ENCODE results near the gene SCTR. TPM values are rescaled to one million over a fixed set of nuclear protein-coding genes. Genes with fewer than 3 reads are reported as not detected.

The SCTR gene
- total and polyA plus RNA-seq, 2 of the 13 experiments (the other 11 are each of a cell fraction or from before 2014, with no cell fraction given): not detected

DNA sequence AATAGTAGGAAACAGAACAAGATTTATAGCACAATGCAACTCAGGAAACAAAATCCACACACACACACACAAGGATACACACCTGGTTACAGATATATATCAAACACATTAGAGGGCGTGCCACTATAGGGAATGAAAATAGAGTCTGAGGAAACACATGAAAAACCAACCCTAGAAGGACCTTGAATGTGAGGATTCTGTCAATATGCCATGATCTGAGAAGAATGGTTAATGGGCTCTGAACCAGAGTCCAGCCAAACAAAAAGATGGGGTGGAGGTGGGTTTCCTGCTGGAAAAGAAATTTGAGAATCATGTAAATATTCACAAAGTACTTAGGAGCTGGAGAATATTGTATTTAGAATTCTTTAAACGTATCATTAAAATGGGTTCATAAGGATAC is 100.5 kb downstream of the SCTR start (continued):
- TF ChIP-seq, protein P1, sequence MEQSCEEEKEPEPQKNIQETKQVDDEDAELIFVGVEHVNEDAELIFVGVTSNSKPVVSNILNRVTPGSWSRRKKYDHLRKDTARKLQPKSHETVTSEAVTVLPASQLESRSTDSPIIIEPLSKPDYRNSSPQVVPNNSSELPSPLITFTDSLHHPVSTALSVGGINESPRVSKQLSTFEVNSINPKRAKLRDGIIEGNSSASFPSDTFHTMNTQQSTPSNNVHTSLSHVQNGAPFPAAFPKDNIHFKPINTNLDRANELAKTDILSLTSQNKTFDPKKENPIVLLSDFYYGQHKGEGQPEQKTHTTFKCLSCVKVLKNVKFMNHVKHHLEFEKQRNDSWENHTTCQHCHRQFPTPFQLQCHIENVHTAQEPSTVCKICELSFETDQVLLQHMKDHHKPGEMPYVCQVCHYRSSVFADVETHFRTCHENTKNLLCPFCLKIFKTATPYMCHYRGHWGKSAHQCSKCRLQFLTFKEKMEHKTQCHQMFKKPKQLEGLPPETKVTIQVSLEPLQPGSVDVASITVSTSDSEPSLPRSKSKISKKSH (CRISPR knock-in tag; IDR thresholded peaks at IDR 0.05; ENCODE audit: borderline replicate concordance): no peak
- TF ChIP-seq, protein P2, sequence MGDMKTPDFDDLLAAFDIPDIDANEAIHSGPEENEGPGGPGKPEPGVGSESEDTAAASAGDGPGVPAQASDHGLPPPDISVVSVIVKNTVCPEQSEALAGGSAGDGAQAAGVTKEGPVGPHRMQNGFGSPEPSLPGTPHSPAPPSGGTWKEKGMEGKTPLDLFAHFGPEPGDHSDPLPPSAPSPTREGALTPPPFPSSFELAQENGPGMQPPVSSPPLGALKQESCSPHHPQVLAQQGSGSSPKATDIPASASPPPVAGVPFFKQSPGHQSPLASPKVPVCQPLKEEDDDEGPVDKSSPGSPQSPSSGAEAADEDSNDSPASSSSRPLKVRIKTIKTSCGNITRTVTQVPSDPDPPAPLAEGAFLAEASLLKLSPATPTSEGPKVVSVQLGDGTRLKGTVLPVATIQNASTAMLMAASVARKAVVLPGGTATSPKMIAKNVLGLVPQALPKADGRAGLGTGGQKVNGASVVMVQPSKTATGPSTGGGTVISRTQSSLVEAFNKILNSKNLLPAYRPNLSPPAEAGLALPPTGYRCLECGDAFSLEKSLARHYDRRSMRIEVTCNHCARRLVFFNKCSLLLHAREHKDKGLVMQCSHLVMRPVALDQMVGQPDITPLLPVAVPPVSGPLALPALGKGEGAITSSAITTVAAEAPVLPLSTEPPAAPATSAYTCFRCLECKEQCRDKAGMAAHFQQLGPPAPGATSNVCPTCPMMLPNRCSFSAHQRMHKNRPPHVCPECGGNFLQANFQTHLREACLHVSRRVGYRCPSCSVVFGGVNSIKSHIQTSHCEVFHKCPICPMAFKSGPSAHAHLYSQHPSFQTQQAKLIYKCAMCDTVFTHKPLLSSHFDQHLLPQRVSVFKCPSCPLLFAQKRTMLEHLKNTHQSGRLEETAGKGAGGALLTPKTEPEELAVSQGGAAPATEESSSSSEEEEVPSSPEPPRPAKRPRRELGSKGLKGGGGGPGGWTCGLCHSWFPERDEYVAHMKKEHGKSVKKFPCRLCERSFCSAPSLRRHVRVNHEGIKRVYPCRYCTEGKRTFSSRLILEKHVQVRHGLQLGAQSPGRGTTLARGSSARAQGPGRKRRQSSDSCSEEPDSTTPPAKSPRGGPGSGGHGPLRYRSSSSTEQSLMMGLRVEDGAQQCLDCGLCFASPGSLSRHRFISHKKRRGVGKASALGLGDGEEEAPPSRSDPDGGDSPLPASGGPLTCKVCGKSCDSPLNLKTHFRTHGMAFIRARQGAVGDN (CRISPR knock-in tag; IDR thresholded peaks at IDR 0.05): no peak
- TF ChIP-seq MED13 (CRISPR knock-in tag; IDR thresholded peaks at IDR 0.05): no peak
- no peak for TF ChIP-seq RXRA (CRISPR knock-in tag; IDR thresholded peaks at IDR 0.05)
- TF ChIP-seq ZNF598 (CRISPR knock-in tag; IDR thresholded peaks at IDR 0.05; ENCODE audit: borderline replicate concordance): no peak
- TF ChIP-seq ZNF234 (CRISPR knock-in tag; conservative IDR thresholded peaks at IDR 0.05): no peak
- TF ChIP-seq, protein P3, sequence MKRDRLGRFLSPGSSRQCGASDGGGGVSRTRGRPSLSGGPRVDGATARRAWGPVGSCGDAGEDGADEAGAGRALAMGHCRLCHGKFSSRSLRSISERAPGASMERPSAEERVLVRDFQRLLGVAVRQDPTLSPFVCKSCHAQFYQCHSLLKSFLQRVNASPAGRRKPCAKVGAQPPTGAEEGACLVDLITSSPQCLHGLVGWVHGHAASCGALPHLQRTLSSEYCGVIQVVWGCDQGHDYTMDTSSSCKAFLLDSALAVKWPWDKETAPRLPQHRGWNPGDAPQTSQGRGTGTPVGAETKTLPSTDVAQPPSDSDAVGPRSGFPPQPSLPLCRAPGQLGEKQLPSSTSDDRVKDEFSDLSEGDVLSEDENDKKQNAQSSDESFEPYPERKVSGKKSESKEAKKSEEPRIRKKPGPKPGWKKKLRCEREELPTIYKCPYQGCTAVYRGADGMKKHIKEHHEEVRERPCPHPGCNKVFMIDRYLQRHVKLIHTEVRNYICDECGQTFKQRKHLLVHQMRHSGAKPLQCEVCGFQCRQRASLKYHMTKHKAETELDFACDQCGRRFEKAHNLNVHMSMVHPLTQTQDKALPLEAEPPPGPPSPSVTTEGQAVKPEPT (CRISPR knock-in tag; IDR thresholded peaks at IDR 0.05; ENCODE audit: low read depth): no peak
- TF ChIP-seq SIN3A (IDR thresholded peaks at IDR 0.05; ENCODE audit: borderline replicate concordance, low read depth, low read length): no peak
- no peak for TF ChIP-seq NFYC (CRISPR knock-in tag; IDR thresholded peaks at IDR 0.05)
- TF ChIP-seq RXRB (CRISPR knock-in tag; IDR thresholded peaks at IDR 0.05; ENCODE audit: borderline replicate concordance): peak; percentile 61; the same call in 1 of the 2 replicates
- TF ChIP-seq, protein P4, sequence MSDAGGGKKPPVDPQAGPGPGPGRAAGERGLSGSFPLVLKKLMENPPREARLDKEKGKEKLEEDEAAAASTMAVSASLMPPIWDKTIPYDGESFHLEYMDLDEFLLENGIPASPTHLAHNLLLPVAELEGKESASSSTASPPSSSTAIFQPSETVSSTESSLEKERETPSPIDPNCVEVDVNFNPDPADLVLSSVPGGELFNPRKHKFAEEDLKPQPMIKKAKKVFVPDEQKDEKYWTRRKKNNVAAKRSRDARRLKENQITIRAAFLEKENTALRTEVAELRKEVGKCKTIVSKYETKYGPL (CRISPR knock-in tag; IDR thresholded peaks at IDR 0.05): no peak
- no peak for TF ChIP-seq ZNF552 (CRISPR knock-in tag; IDR thresholded peaks at IDR 0.05; ENCODE audit: borderline replicate concordance)
- TF ChIP-seq, protein P5, sequence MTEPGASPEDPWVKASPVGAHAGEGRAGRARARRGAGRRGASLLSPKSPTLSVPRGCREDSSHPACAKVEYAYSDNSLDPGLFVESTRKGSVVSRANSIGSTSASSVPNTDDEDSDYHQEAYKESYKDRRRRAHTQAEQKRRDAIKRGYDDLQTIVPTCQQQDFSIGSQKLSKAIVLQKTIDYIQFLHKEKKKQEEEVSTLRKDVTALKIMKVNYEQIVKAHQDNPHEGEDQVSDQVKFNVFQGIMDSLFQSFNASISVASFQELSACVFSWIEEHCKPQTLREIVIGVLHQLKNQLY (CRISPR knock-in tag; IDR thresholded peaks at IDR 0.05): no peak
- TF ChIP-seq GATAD1 (CRISPR knock-in tag; IDR thresholded peaks at IDR 0.05): no peak
- TF ChIP-seq, protein P6, sequence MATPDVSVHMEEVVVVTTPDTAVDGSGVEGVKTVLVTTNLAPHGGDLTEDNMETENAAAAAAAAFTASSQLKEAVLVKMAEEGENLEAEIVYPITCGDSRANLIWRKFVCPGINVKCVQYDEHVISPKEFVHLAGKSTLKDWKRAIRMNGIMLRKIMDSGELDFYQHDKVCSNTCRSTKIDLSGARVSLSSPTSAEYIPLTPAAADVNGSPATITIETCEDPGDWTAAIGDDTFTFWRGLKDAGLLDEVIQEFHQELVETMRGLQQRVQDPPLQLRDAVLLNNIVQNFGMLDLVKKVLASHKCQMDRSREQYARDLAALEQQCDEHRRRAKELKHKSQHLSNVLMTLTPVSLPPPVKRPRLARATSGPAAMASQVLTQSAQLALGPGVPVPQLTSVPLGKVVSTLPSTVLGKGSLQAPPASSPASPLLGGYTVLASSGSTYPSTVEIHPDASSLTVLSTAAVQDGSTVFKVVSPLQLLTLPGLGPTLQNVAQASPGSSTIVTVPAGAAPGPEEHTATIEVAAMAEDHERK (CRISPR knock-in tag; IDR thresholded peaks at IDR 0.05; ENCODE audit: low read depth): no peak
- TF ChIP-seq HES4 (CRISPR knock-in tag; IDR thresholded peaks at IDR 0.05; ENCODE audit: borderline replicate concordance): no peak
- no peak for TF ChIP-seq ZNF326 (CRISPR knock-in tag; IDR thresholded peaks at IDR 0.05; ENCODE audit: borderline replicate concordance)
- TF ChIP-seq ZNF747 (CRISPR knock-in tag; IDR thresholded peaks at IDR 0.05; ENCODE audit: borderline replicate concordance): no peak
- TF ChIP-seq POLR2AphosphoS5 (IDR thresholded peaks at IDR 0.05; ENCODE audit: low read depth, low read length): no peak
- TF ChIP-seq RBM22 (optimal IDR thresholded peaks at IDR 0.05; ENCODE audit: low read length): no peak
- no peak for TF ChIP-seq FOXK2 (IDR thresholded peaks at IDR 0.05)
- peak; percentile 50 for TF ChIP-seq STAG1 (CRISPR knock-in tag; IDR thresholded peaks at IDR 0.05)
